Stimulated activated CD4-positive, alpha-beta T cell treated with anti-CD3 and anti-CD28 coated beads, TNF-alpha, amount 100 ng/mL, for 24 hours (primary cell): ENCODE data around the gene CAP2.

Experiments used
- DNase-seq, 3 experiments: peaks; one replicate each; pipeline ENCODE4 v3.0.0-alpha.2; 2020; ENCODE audit warnings: low read depth in 3 of 3

The CAP2 gene

GRCh38 chr6:17392978-17393891, at the start of gene CAP2:
TSS of gene CAP2 (plus strand) at chr6:17393595. CDS start at chr6:17421556, 27,961 bp downstream.
- DNase-seq = no peak

- no peak for DNase-seq
Observed at GRCh38 chr6:17347012-17347411, 46.4 kb upstream of the CAP2 start.

GRCh38 chr6:17349427-17349826, 44.0 kb upstream of the CAP2 start:
- no peak for DNase-seq

- no peak for DNase-seq
Observed at GRCh38 chr6:17352302-17352701, 41.1 kb upstream of the CAP2 start.

- DNase-seq = no peak
Observed at GRCh38 chr6:17353440-17354175, 39.8 kb upstream of the CAP2 start.

GRCh38 chr6:17354700-17355403, 38.5 kb upstream of the CAP2 start:
- DNase-seq = no peak

- no peak for DNase-seq
Observed at GRCh38 chr6:17355404-17355774, 38.0 kb upstream of the CAP2 start.

GRCh38 chr6:17358515-17358914, 34.9 kb upstream of the CAP2 start:
- DNase-seq = no peak

- no peak for DNase-seq
Observed at GRCh38 chr6:17360564-17360963, 32.8 kb upstream of the CAP2 start.

GRCh38 chr6:17361013-17361412, 32.4 kb upstream of the CAP2 start:
- DNase-seq = no peak

- DNase-seq = no peak
Observed at GRCh38 chr6:17365961-17366360, 27.4 kb upstream of the CAP2 start.

GRCh38 chr6:17367868-17368267, 25.5 kb upstream of the CAP2 start:
- no peak for DNase-seq

- DNase-seq = no peak
Observed at GRCh38 chr6:17381424-17382147, 11.8 kb upstream of the CAP2 start.

GRCh38 chr6:17385660-17386059, 7.7 kb upstream of the CAP2 start:
- no peak for DNase-seq

- no peak for DNase-seq
Observed at GRCh38 chr6:17388365-17388764, 5.0 kb upstream of the CAP2 start.

- no peak for DNase-seq
Observed at GRCh38 chr6:17389274-17389847, 4.0 kb upstream of the CAP2 start.

- DNase-seq = no peak
Observed at GRCh38 chr6:17390276-17390675, 3.1 kb upstream of the CAP2 start.

GRCh38 chr6:17391976-17392375, 1.4 kb upstream of the CAP2 start:
- no peak for DNase-seq

GRCh38 chr6:17393892-17394631, 667 bp downstream of the CAP2 start:
- DNase-seq = peak in 1 of 3 experiments; percentile 3

- no peak for DNase-seq
Observed at GRCh38 chr6:17395112-17395511, 1.7 kb downstream of the CAP2 start.

GRCh38 chr6:17396256-17396655, 2.9 kb downstream of the CAP2 start:
- DNase-seq = no peak
